HS-5 (cell line): ENCODE data around the gene SLC16A8.

ENCODE experiments used
- DNase-seq: peaks from one replicate; pipeline ENCODE4 v3.0.0-alpha.2; 2012; ENCODE audit warnings: low read depth

SLC16A8 gene

DNA sequence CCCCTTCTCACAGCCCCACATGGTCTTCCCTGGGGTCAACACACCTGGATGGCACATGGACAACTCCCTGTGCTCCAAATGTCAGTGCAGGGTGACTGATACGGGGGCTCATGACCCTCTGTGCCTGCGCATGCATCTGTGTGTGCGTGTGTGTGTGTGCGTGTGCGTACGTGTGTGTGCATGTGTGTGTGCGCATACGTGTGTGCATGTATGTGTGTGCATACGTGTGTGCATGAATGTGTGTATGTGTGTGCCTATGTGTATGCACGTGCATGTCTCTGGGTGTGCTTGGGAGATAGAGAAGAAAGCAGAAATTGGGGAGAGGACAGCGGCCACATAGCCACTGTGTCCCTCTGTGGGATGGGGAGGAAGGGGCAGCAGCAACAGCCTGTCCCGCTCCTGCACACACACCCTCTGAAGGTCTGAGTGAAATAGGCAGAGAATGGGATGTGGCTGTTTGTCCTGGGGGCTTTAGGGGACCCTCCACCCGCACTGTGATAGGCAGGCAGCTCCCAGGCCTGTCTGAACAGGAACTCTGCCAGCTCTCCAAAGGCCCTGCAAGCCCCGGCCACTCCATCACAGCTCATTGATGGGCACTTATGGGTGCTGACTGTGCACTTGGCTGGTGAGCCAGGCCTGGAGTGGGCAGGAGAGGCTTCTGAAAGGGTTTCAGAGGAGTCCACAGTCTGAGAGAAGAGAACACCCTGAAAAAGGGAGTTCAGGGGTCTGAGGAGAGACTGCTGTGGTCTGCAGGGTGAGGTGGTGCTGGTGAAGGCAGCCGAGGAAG is 55.4 kb downstream of the SLC16A8 start:
- no peak for DNase-seq
